Spleen (tissue), 11 donors: ENCODE data around the gene IL2. TPM values are rescaled to one million over a fixed set of nuclear protein-coding genes. Genes with fewer than 3 reads are reported as not detected.

Experiments
- DNase-seq: peaks from one replicate; pipeline ENCODE4 v3.0.0-alpha.2; 2020
- H3K27ac ChIP-seq, 8 donors: fragments of 200-600 bp; sonication (generic) in 7 of 8; 1 replicate in 4 of 8; 2 replicates in 4 of 8; pipeline versions ENCODE4 v1.5.0 to v1.8.0; 2016 to 2021; ENCODE audit warnings: inconsistent platforms in 4 of 8, mild to moderate bottlenecking in 4 of 8, moderate library complexity in 1 of 8
- H3K27me3 ChIP-seq, 7 donors: fragments of 200-600 bp; sonication (generic) in 6 of 7; replicated peaks in 1 of 7; 1 replicate in 4 of 7; 2 replicates in 3 of 7; pipeline versions ENCODE4 v1.5.0 to v1.8.0; 2016 to 2021; ENCODE audit warnings: inconsistent platforms in 3 of 7, mild to moderate bottlenecking in 1 of 7
- H3K36me3 ChIP-seq, 6 donors: fragments of 200-600 bp; sonication (generic) in 5 of 6; 1 replicate in 4 of 6; 2 replicates in 2 of 6; pipeline versions ENCODE4 v1.5.0 to v1.8.0; 2016 to 2021; ENCODE audit warnings: inconsistent platforms in 2 of 6
- H3K4me1 ChIP-seq, 6 donors: fragments of 200-600 bp; sonication (generic) in 5 of 6; 1 replicate in 3 of 6; 2 replicates in 3 of 6; pipeline versions ENCODE4 v1.5.0 to v1.8.0; 2016 to 2021; ENCODE audit warnings: inconsistent platforms in 3 of 6
- H3K4me3 ChIP-seq, 8 donors: fragments of 200-600 bp; sonication (generic) in 7 of 8; 1 replicate in 4 of 8; 2 replicates in 4 of 8; pipeline versions ENCODE4 v1.5.0 to v1.8.0; 2016 to 2021; ENCODE audit warnings: inconsistent platforms in 4 of 8, mild to moderate bottlenecking in 4 of 8, moderate library complexity in 2 of 8
- H3K9me3 ChIP-seq, 8 donors: fragments of 200-600 bp; sonication (generic) in 7 of 8; 1 replicate in 4 of 8; 2 replicates in 4 of 8; pipeline versions ENCODE4 v1.5.0 to v1.8.0; 2016 to 2021; ENCODE audit warnings: inconsistent platforms in 4 of 8
- CTCF ChIP-seq, 11 experiments: fragments of 200-600 bp in 7 of 11; fragments of 450-650 bp in 4 of 11; sonication (generic) in 4 of 11; IDR thresholded peaks in 8 of 11; conservative IDR thresholded peaks in 3 of 11; 1 replicate in 7 of 11; 2 replicates in 4 of 11; pipeline versions ENCODE4 v1.4.0 to v1.8.0; 2016 to 2021; ENCODE audit warnings: antibody characterized with exemption in 11 of 11, inconsistent platforms in 4 of 11, mild to moderate bottlenecking in 1 of 11
- POLR2A ChIP-seq, 3 donors: fragments of 450-650 bp; IDR thresholded peaks; one replicate each; pipeline ENCODE4 v1.5.1; 2017; ENCODE audit warnings: antibody characterized with exemption in 3 of 3, mild to moderate bottlenecking in 1 of 3
- POLR2AphosphoS5 ChIP-seq, 3 donors: sonication (generic); formaldehyde crosslinking; IDR thresholded peaks; one replicate each; pipeline ENCODE4 v1.5.1; 2017; ENCODE audit warnings: antibody characterized with exemption in 3 of 3
- WGBS, 5 donors: extraction: QIAGEN DNeasy Blood & Tissue Kit in 3 of 5; methylation state at CpG; one replicate each; pipeline versions ENCODE4 v1.1.5 to v1.1.7; 2013 to 2018; 5-methylcytosine and 5-hydroxymethylcytosine counted together
- intact Hi-C: fragments of 100-400 bp; cut with DNase I; formaldehyde crosslinking; loops from one replicate; pipeline ENCODE4 v1.15.0; 2023; ENCODE audit warnings: low total_unique reads
- polyA plus RNA-seq, 3 donors: library from polyadenylated mRNA; stranded (reverse); fragments of 200-250 nt; gene quantifications; one replicate each; pipeline ENCODE4 v1.2.1, GENCODE V29; 2013
- total RNA-seq, 7 donors: library from RNA; depleted of rRNA in 3 of 7; stranded (reverse); fragments of >200 nt in 3 of 7; fragmentation: NEBNext Ultra II Directional in 4 of 7; extraction: Animal tissue kit (Norgen Biotek cat#: 25700) in 4 of 7; gene quantifications; one replicate each; pipeline versions ENCODE4 v1.1.0 to v1.2.1, GENCODE V29; 2016 to 2021
- donor health status: healthy with polysubstance abuse.
- donor health status: DM: no; HTN: no; CAD: no; lungs with moderate emphysema.
- donor health status: DM: no; HTN: no; CAD: no.
- donor health status: Bipolar disorder and iron deficiency.
- donor health status: healthy.
- donor health status: DM: no; HTN: no; CAD: no.
- donor health status: DM: yes; HTN: yes; CAD: no.

IL2 gene
- total and polyA plus RNA-seq, 10 donors, result 0.24 to 0.32 (median 0.27) TPM; not detected in 7

- TF ChIP-seq CTCF (IDR thresholded peaks at IDR 0.05 in 8 of 11, conservative IDR thresholded peaks at IDR 0.05 in 3 of 11) (no peak), POLR2A (IDR thresholded peaks at IDR 0.05) (no peak), POLR2AphosphoS5 (IDR thresholded peaks at IDR 0.05) (no peak)
- Histone ChIP-seq H3K9me3 (peaks cover 0 to 5% (median 0%) of the 10 kb centered on the region in 8 donors), H3K36me3 (no peaks in the 10 kb centered on the region), H3K4me3 (no peak overlapping the region), H3K27ac (no peak overlapping the region), H3K4me1 (no peaks in the 10 kb centered on the region), H3K27me3 (no peaks in the 10 kb centered on the region)
- no peak for DNase-seq
- 39 to 62% (median 46%) methylated on average over 5 of the region's 5 CpGs for WGBS, 5 donors
- intact Hi-C loops, result no loop called here
These were observed 23.5 kb upstream of the IL2 start for GRCh38 chr4:122479935-122480416.

GRCh38 chr4:122476745-122477144 is 20.2 kb upstream of the IL2 start:
- no peak overlapping the region for H3K27ac ChIP-seq
- intact Hi-C loops, result no loop called here
- DNase-seq, result no peak
- peaks cover 0 to 5% (median 0%) of the 10 kb centered on the region in 8 donors for H3K9me3 ChIP-seq
- H3K4me1 ChIP-seq, result no peaks in the 10 kb centered on the region
- no peaks in the 10 kb centered on the region for H3K27me3 ChIP-seq
- 71 to 83% (median 78%) methylated on average over 1 of the region's 1 CpG for WGBS, 5 donors
- TF ChIP-seq POLR2A (IDR thresholded peaks at IDR 0.05) (no peak), CTCF (IDR thresholded peaks at IDR 0.05 in 8 of 11, conservative IDR thresholded peaks at IDR 0.05 in 3 of 11) (no peak), POLR2AphosphoS5 (IDR thresholded peaks at IDR 0.05) (no peak)
- no peaks in the 10 kb centered on the region for H3K36me3 ChIP-seq
- no peak overlapping the region for H3K4me3 ChIP-seq

- no peak for DNase-seq
- Histone ChIP-seq H3K27me3 (no peaks in the 10 kb centered on the region), H3K36me3 (no peaks in the 10 kb centered on the region), H3K4me3 (no peak overlapping the region), H3K9me3 (peaks cover 0 to 5% (median 0%) of the 10 kb centered on the region in 8 donors), H3K27ac (no peak overlapping the region), H3K4me1 (no peaks in the 10 kb centered on the region)
- WGBS, 5 donors, result 63 to 75% (median 67%) methylated on average over 1 of the region's 1 CpG
- intact Hi-C loops, result no loop called here
- TF ChIP-seq POLR2A (IDR thresholded peaks at IDR 0.05) (no peak), CTCF (IDR thresholded peaks at IDR 0.05 in 8 of 11, conservative IDR thresholded peaks at IDR 0.05 in 3 of 11) (no peak), POLR2AphosphoS5 (IDR thresholded peaks at IDR 0.05) (no peak)
These were observed 19.6 kb upstream of the IL2 start for GRCh38 chr4:122476126-122476525.

GRCh38 chr4:122475233-122475632 is 18.7 kb upstream of the IL2 start:
- H3K36me3 ChIP-seq, result no peaks in the 10 kb centered on the region
- H3K9me3 ChIP-seq, result peaks cover 0 to 5% (median 0%) of the 10 kb centered on the region in 8 donors
- H3K4me3 ChIP-seq, result no peak overlapping the region
- H3K27me3 ChIP-seq, result no peaks in the 10 kb centered on the region
- no peak for DNase-seq
- TF ChIP-seq POLR2A (IDR thresholded peaks at IDR 0.05) (no peak), POLR2AphosphoS5 (IDR thresholded peaks at IDR 0.05) (no peak), CTCF (IDR thresholded peaks at IDR 0.05 in 8 of 11, conservative IDR thresholded peaks at IDR 0.05 in 3 of 11) (no peak)
- intact Hi-C loops, result no loop called here
- whole genome bisulfite sequencing, 5 donors, result 83 to 92% (median 89%) methylated on average over 3 of the region's 3 CpGs
- no peaks in the 10 kb centered on the region for H3K4me1 ChIP-seq
- no peak overlapping the region for H3K27ac ChIP-seq
